Activated naive CD4-positive, alpha-beta T cell treated with anti-CD3 and anti-CD28 coated beads, Interleukin-2, amount 10 ng/mL, durations not matched to agents 7 days and 5 days (primary cell): ENCODE measurements around the gene GALNTL6.
"Not testable (repeated sequence)": the region's sequence is repeated elsewhere in the genome, so short reads cannot be mapped to it uniquely, and the experiment has no call there.

Experiments
- CTCF ChIA-PET: fragments of 350-600 bp; sonication (Branson Sonifier 250); formaldehyde crosslinking; loops from one replicate; lab custom pipeline; 2021; ENCODE audit warnings: antibody characterized with exemption; lab: Charles Lee
- DNase-seq: peaks from one replicate; pipeline ENCODE4 v3.0.0-alpha.2; 2020
- H3K27ac Mint-ChIP-seq: one replicate; pipeline ENCODE4 v1.8.0; 2021; ENCODE audit warnings: mild to moderate bottlenecking, moderate library complexity, mixed read lengths
- H3K27me3 Mint-ChIP-seq: one replicate; pipeline ENCODE4 v1.8.0; 2021; ENCODE audit warnings: mild to moderate bottlenecking, mixed read lengths
- H3K36me3 Mint-ChIP-seq: one replicate; pipeline ENCODE4 v1.8.0; 2021; ENCODE audit warnings: mixed read lengths
- H3K4me1 Mint-ChIP-seq: one replicate; pipeline ENCODE4 v1.8.0; 2021; ENCODE audit warnings: mixed read lengths
- H3K4me3 Mint-ChIP-seq: one replicate; pipeline ENCODE4 v1.8.0; 2021; ENCODE audit warnings: mild to moderate bottlenecking, moderate library complexity, mixed read lengths
- H3K9me3 Mint-ChIP-seq: one replicate; pipeline ENCODE4 v1.8.0; 2021; ENCODE audit warnings: mixed read lengths

The GALNTL6 gene

DNA sequence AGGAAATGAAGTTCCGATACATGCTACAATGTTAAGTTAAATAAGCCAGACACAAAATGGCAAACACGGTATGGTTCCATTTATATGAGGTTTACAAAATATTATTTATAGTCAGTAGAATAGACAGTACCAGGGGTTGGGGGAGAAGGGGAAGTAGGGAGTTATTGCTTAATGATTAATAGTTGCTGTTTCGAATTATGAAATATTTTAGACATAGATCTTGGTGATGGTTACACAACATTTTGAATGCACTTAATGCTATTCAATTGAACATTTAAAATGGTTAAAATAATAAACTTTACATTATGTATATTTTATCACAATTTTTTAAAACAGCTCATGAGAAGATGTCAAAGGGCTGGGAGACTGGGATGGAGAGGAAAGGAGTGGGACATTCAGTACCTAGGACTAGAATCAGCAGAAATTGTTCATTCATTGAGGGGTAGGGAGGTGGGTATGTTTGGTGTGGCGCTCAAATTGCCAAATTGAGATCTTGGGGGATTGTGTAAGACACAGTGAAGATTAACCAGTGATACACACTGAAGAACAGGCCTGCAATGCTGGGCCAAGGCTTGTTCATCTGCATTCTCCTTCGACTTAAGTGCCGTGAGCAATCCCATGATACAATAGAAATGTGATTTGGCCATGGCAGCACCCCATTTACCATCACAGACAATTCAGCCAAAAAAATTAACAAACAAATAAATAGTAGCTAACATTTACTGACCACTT, 1189.8 kb downstream of the GALNTL6 start:
- Mint-ChIP-seq H3K27ac (no peak overlapping the region), H3K4me1 (no peaks in the 10 kb centered on the region)

DNA sequence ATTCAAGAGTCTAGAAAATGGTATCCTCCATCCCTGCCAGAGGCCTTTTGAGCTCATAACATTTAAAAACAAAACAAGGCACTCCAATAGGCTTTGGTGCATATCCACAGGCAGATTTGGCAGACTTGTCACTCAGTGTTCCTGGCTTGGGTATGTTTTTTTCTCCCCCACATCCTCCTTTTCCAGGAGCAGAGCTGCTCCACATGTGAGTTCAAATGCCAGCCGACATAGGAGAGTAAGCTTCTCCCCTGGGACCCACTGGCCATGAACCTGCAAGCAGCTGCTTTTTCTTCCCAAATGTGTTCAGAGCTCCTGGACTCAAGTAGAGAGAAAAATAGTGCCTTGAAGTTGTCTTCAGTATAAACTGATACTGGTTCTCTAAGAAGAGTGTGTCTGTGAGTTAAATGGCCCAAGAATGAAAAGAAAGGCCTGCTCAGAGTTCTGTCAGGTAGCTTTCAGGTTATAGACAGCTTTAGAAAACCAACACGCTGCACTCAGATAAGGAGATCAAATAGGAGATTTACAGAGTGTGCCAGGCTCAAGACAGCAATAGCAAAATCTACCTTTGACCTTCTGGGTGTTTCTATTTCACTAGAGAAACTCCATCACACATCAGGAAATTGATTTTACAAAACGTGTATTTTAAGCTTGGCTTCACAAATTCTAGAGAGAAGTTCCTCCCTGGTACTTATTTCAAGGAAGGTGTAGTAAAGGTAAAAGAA, 1192.9 kb downstream of the GALNTL6 start:
- no peaks in the 10 kb centered on the region for H3K9me3 Mint-ChIP-seq
- CTCF ChIA-PET: interaction anchor here (0.8 to 2.0 kb wide), 3 partner anchors 10 to 296 kb away, joined by 3 to 8 read pairs (median 3); no protein-coding TSS in a partner anchor
- no peak overlapping the region for H3K4me3 Mint-ChIP-seq
- H3K27me3 Mint-ChIP-seq: peaks cover 4% of the 10 kb centered on the region
- H3K27ac Mint-ChIP-seq: no peak overlapping the region
- no peaks in the 10 kb centered on the region for H3K4me1 Mint-ChIP-seq
- H3K36me3 Mint-ChIP-seq: no peaks in the 10 kb centered on the region
- DNase-seq: no peak

More for the DNA sequence above, 1189.8 kb downstream of the GALNTL6 start:
- Mint-ChIP-seq H3K36me3 (no peaks in the 10 kb centered on the region), H3K9me3 (no peaks in the 10 kb centered on the region), H3K4me3 (no peak overlapping the region), H3K27me3 (peaks cover 8% of the 10 kb centered on the region)
- no peak for DNase-seq
- CTCF ChIA-PET: interaction anchor here (2.0 kb wide), 1 partner anchor 10 kb away, joined by 9 read pairs; no protein-coding TSS in a partner anchor

DNA sequence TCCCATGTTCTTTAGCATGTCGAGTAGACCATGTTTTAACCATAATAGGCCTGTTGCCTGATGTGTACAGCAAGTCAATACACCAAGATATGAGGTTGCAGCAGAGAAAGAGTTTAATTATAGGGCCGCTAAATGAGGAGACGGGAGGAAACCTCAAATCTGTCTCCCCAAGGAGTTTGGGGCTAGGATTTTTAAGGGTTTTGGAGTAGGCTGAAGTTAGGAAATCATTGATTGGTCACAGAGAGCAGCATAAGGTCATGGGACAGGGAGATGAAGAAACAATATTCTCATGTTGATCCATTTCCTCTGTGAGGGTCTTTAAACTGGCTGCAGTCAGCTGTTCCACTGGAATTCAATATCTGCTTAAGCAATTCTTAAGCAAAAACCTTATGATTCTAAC, 1195.2 kb downstream of the GALNTL6 start:
- no peak for DNase-seq

DNA sequence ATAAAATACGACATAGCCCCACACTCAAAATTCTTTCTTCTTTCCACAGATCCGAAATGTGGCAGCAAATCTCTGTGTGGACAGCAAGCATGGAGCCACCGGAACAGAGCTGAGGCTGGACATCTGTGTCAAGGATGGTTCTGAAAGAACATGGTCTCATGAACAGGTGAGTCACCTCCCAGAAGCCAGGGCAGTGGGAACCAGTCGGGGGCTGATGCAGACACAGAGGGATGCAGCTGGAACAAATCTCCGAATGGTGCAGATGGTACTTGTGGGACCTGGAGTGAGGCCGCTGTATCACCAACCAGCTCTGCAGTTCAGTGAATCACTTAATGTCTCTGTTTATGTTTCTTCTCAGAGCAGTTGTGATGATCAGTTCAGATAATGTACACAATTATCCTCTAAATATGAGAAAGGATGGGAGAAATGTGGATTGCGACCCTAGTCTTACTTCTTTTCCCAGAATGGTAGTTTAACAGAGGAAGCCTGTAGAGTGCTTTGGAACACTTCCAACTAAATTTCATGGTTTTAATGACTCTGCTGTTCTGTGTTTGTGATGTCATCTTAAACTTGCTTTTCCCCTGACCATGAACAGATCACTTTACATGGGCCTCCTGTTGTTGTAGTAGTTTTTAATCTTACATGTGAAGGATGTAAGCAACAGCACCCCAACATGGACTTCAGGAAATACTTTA, 1196.1 kb downstream of the GALNTL6 start:
- Mint-ChIP-seq H3K27ac (no peak overlapping the region), H3K9me3 (no peaks in the 10 kb centered on the region), H3K4me3 (no peak overlapping the region), H3K27me3 (no peaks in the 10 kb centered on the region), H3K4me1 (no peaks in the 10 kb centered on the region), H3K36me3 (no peaks in the 10 kb centered on the region)
- CTCF ChIA-PET: no interaction called here
- DNase-seq: no peak

More for the DNA sequence above, 1195.2 kb downstream of the GALNTL6 start:
- no peaks in the 10 kb centered on the region for H3K9me3 Mint-ChIP-seq
- H3K36me3 Mint-ChIP-seq: no peaks in the 10 kb centered on the region
- no peaks in the 10 kb centered on the region for H3K4me1 Mint-ChIP-seq
- CTCF ChIA-PET: no interaction called here
- no peak overlapping the region for H3K4me3 Mint-ChIP-seq
- H3K27ac Mint-ChIP-seq: no peak overlapping the region
- H3K27me3 Mint-ChIP-seq: peaks cover 4% of the 10 kb centered on the region

DNA sequence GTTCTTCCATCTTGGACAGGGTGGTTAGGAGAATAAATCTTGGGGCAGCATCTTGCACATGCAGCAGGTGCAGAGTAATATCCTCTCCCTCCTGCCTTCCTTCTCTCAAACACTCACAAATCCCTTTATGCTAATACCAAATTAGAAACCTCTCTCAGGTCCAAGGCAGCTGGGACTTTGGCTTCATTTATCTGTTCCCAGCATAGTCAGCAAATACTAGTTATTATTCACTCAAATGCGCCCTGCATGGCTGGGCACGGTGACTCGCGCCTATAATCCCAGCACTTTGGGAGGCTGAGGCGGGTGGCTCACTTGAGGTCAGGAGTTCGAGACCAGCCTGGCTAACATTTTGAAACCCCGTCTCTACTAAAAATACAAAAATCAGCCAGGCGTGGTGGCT, 1199.4 kb downstream of the GALNTL6 start:
- Mint-ChIP-seq H3K9me3 (no peaks in the 10 kb centered on the region), H3K36me3 (no peaks in the 10 kb centered on the region), H3K27ac (no peak overlapping the region), H3K4me1 (no peaks in the 10 kb centered on the region), H3K4me3 (no peak overlapping the region), H3K27me3 (no peaks in the 10 kb centered on the region)
- CTCF ChIA-PET: interaction anchor here (1.4 to 3.4 kb wide), 18 partner anchors 9 to 408 kb away, joined by 3 to 66 read pairs (median 10); no protein-coding TSS in a partner anchor
- no peak for DNase-seq

DNA sequence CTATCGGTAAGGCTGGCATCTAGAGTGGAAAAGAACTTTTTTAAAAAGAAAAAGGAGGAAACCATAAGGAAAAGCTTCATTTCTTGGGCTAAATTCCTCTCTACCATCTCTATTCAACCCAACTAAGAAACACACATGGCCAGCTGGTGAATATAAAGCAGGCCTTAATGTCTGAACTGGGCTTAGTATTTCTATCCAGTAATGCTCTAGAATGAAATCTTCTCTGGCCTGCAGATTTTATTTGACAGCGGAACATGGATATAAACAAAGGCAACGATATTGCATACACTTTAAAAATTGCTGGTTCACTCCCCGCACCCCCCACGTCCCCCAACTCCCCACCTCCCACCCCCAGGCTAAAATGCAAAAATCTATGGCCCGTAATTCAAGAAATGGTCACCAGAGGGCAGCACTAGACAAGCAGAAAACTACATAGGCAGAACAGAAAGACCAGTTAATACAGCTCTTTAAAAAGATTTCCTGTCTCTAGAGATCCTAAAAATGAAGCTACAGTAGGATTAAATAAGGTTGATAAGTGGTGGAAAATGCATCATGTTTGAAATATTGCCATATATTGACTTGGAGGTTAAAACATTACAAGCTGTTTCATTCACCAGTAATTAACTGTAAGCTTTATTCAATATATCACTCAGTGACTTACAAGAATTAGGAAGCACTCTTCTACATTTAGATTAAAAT, 1200.2 kb downstream of the GALNTL6 start:
- Mint-ChIP-seq H3K36me3 (no peaks in the 10 kb centered on the region), H3K4me1 (no peaks in the 10 kb centered on the region), H3K9me3 (no peaks in the 10 kb centered on the region), H3K4me3 (no peak overlapping the region), H3K27ac (no peak overlapping the region), H3K27me3 (no peaks in the 10 kb centered on the region)
- DNase-seq: peak; percentile 64
- CTCF ChIA-PET: interaction anchor here (0.6 to 3.4 kb wide), 31 partner anchors 10 to 412 kb away, joined by 3 to 66 read pairs (median 8); partner anchors contain the start of gene GALNT7

DNA sequence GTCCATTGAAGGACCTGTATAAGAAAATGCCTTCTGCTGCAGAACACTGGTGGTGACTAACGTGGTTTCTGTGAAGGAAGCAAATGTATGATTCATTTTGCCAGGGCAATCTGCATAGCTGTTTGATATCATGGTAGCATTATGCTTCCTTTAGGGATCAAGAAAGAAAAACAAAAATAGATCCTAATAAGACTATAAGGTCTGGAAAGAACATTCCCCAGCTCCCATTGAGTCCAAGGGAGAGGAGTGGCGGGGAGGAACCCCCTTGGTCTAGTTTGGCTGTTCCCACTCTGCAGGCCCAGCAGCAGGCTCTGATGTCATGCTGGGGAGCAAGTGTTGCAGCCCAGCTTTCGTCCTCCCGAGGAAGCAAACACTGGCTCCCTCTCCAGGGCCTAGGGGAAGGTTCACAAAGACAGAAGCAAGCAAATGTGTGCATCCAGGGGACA, 1200.9 kb downstream of the GALNTL6 start:
- Mint-ChIP-seq H3K27ac (no peak overlapping the region), H3K36me3 (no peaks in the 10 kb centered on the region), H3K27me3 (peaks cover 1% of the 10 kb centered on the region), H3K4me3 (no peak overlapping the region), H3K4me1 (no peaks in the 10 kb centered on the region), H3K9me3 (no peaks in the 10 kb centered on the region)
- DNase-seq: no peak
- CTCF ChIA-PET: interaction anchor here (0.6 to 3.4 kb wide), 31 partner anchors 9 to 411 kb away, joined by 3 to 66 read pairs (median 8); partner anchors contain the start of gene GALNT7

DNA sequence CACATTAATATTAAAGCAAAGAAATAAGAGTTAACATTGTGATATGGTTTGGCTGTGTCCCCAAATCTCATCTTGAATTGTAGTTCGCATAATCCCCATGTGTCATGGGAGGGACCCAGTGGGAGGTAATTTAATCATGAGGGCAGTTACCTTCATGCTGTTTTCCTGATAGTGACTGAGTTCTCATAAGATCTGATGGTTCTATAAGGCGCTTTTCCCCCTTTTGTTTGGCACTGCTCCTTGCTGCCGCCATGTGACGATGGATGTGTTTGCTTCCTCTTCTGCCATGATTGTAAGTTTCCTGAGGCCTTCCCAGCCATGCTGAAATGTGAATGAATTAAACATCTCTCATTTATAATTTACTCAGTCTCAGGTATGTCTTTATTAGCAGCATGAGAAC, 1201.6 kb downstream of the GALNTL6 start:
- DNase-seq: no peak
- Mint-ChIP-seq H3K36me3 (no peaks in the 10 kb centered on the region), H3K27me3 (peaks cover 3% of the 10 kb centered on the region), H3K27ac (no peak overlapping the region), H3K4me1 (no peaks in the 10 kb centered on the region), H3K9me3 (no peaks in the 10 kb centered on the region), H3K4me3 (no peak overlapping the region)
- CTCF ChIA-PET: interaction anchor here (2.0 kb wide), 1 partner anchor 406 kb away, joined by 11 read pairs; no protein-coding TSS in a partner anchor

DNA sequence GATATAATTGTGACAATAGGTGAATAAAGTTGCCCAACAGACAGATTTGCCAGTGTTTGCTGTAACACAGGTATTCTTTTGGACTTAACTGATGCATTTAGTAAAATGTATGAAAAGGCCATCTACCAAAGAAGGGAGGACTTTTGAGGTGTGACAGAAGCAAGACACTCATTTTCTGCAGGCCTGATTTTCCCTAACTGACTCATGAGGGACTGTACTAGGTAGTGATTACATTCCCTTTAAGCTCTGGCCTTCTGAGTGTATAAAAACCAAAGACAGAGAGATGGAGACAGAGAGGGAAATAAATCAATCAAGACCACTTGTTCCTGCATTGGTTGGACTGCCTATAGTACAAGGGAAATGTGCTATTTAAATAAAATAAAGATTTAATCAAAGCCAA, 1204.6 kb downstream of the GALNTL6 start:
- no peaks in the 10 kb centered on the region for H3K4me1 Mint-ChIP-seq
- H3K27ac Mint-ChIP-seq: no peak overlapping the region
- no peaks in the 10 kb centered on the region for H3K36me3 Mint-ChIP-seq
- CTCF ChIA-PET: interaction anchor here (0.7 to 1.6 kb wide), 2 partner anchors 12 to 240 kb away, joined by 3 to 5 read pairs; no protein-coding TSS in a partner anchor
- H3K4me3 Mint-ChIP-seq: no peak overlapping the region
- peaks cover 10% of the 10 kb centered on the region for H3K27me3 Mint-ChIP-seq
- no peak for DNase-seq
- H3K9me3 Mint-ChIP-seq: no peaks in the 10 kb centered on the region

DNA sequence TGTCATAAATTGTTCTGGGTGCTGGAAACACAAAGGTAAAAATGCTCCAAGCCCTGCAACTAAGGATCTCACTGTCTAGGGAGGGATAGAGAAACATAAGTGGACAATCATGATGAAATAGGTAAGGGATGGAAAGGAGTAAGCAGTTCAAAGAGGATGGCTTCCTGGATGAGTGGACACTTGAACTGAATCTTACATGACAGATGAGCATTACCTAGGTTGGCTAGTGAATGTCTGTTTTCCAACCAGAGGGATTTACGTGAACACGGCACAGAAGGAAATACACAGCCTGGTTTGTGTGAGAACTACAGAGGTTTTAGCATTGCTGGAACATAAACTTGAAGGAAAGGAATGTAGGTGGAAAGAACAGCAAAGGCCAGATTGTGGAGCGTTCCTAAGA, 1205.2 kb downstream of the GALNTL6 start:
- Mint-ChIP-seq H3K27ac (no peak overlapping the region), H3K36me3 (no peaks in the 10 kb centered on the region), H3K27me3 (peaks cover 10% of the 10 kb centered on the region), H3K9me3 (no peaks in the 10 kb centered on the region), H3K4me1 (no peaks in the 10 kb centered on the region), H3K4me3 (no peak overlapping the region)
- no peak for DNase-seq
- CTCF ChIA-PET: interaction anchor here (1.6 kb wide), 1 partner anchor 239 kb away, joined by 5 read pairs; no protein-coding TSS in a partner anchor

DNA sequence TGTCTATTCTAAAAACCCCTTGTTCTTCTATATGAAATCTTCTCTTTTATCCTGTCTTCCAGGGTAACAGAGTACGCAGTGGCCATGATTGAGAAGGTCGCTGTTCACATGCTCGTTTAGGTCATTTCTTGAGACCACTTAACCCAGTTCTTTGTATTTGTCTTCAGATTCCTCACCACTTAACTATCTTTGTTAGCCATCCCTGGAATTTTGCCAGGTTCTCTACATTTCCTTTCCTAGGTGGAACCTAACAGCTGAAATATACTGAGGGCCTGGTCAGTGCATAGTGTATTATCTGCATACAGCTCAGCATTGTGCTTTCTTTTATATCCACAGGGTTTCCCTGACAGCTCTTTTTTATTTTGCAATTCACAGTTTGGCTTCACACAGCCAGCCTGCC, 1206.5 kb downstream of the GALNTL6 start:
- no peak overlapping the region for H3K4me3 Mint-ChIP-seq
- CTCF ChIA-PET: no interaction called here
- no peaks in the 10 kb centered on the region for H3K4me1 Mint-ChIP-seq
- no peaks in the 10 kb centered on the region for H3K36me3 Mint-ChIP-seq
- H3K9me3 Mint-ChIP-seq: no peaks in the 10 kb centered on the region
- no peak for DNase-seq
- H3K27me3 Mint-ChIP-seq: peaks cover 10% of the 10 kb centered on the region
- H3K27ac Mint-ChIP-seq: no peak overlapping the region

DNA sequence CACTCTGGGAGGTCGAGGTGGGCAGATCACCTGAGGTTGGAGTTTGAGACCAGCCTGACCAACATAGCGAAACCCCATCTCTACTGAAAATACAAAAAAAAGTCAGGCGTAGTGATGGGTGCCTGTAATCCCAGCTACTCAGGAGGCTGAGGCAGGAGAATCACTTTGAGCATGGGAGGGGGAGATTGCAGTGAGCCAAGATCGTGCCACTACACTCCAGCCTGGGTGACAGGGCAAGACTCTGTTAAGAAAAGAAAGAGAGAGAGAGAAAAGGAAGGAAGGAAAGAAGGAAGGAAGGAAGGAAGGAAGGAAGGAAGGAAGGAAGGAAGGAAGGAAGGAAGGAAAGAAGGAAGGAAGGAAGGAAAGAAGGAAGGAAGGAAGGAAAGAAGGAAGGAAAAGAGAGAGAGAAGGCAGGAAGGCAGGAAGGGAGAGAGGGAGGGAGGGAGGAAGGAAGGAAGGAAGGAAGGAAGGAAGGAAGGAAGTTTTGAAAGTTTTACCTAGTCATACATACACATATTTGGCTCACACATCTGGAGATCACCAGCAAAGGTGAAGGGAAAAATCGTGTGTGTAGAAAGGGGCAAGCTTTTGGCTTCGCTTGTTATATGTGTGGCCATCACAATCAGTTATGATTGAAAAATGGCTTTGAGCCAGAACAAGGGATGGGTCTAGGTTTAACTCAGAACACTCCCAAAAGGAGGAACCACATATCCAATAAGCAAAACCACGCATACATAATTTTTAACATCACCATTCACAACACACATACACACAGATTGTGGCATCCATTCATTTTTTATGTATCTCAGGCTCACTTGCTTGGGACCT, 1208.8 kb downstream of the GALNTL6 start:
- H3K27ac Mint-ChIP-seq, DNase-seq, H3K9me3 Mint-ChIP-seq, H3K36me3 Mint-ChIP-seq, H3K4me3 Mint-ChIP-seq, H3K4me1 Mint-ChIP-seq: not testable (repeated sequence)
- CTCF ChIA-PET: interaction anchor here (0.7 to 3.2 kb wide), 4 partner anchors 118 to 357 kb away, joined by 3 to 26 read pairs (median 5); no protein-coding TSS in a partner anchor
- peaks cover 10% of the 10 kb centered on the region for H3K27me3 Mint-ChIP-seq

DNA sequence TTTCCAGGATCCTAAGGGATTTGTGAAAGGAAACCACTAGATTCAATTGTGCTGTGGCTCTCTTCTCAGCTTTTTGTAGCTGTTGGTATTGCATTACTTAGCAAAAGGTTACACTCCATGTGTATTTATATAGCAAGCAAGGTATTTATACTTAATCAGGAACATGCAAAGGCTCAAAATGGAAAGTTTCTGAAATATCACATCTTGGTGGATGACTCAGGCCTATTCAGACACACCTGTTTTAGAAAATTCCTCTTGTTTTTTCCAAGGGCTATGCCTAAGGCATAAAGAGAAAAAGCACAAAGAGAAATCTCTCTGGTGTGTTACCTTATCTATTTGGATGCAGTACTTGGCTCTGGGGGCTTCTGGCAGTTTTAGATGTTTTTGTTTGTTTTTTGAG, 1211.0 kb downstream of the GALNTL6 start:
- Mint-ChIP-seq H3K4me1 (no peaks in the 10 kb centered on the region), H3K4me3 (no peak overlapping the region), H3K27ac (no peak overlapping the region), H3K36me3 (no peaks in the 10 kb centered on the region), H3K9me3 (no peaks in the 10 kb centered on the region), H3K27me3 (peaks cover 8% of the 10 kb centered on the region)
- CTCF ChIA-PET: interaction anchor here (0.8 to 3.2 kb wide), 10 partner anchors 11 to 397 kb away, joined by 3 to 44 read pairs (median 5); no protein-coding TSS in a partner anchor
- no peak for DNase-seq
